HG02642 (cell line): ENCODE results near the gene STAT4.

Experiments used
- ATAC-seq: cut with Tn5 transposase; IDR thresholded peaks from one replicate; pipeline ENCODE4 v1.9.1; 2021; ENCODE audit warnings: mild to moderate bottlenecking; ENCODE audit not compliant: unreplicated experiment, poor library complexity

Gene STAT4

GRCh38 chr2:191176801-191177438, 26.1 kb upstream of the STAT4 start:
- ATAC-seq, result no peak

GRCh38 chr2:191176305-191176704, 25.5 kb upstream of the STAT4 start:
- ATAC-seq, result no peak

GRCh38 chr2:191174442-191174841, 23.6 kb upstream of the STAT4 start:
- no peak for ATAC-seq

- ATAC-seq, result no peak
These were observed 22.4 kb upstream of the STAT4 start for GRCh38 chr2:191173206-191173605.

GRCh38 chr2:191171708-191172355, 21.0 kb upstream of the STAT4 start:
- no peak for ATAC-seq

- ATAC-seq, result no peak
These were observed 20.5 kb upstream of the STAT4 start for GRCh38 chr2:191171286-191171685.

GRCh38 chr2:191170773-191171172, 20.0 kb upstream of the STAT4 start:
- ATAC-seq, result no peak

GRCh38 chr2:191170301-191170636, 19.5 kb upstream of the STAT4 start:
- ATAC-seq, result no peak

- no peak for ATAC-seq
These were observed 18.9 kb upstream of the STAT4 start for GRCh38 chr2:191169456-191170300.

GRCh38 chr2:191167766-191168165, 17.0 kb upstream of the STAT4 start:
- ATAC-seq, result no peak

- no peak for ATAC-seq
These were observed 16.1 kb upstream of the STAT4 start for GRCh38 chr2:191166756-191167445.

- ATAC-seq, result no peak
These were observed 15.4 kb upstream of the STAT4 start for GRCh38 chr2:191166111-191166755.

- peak; percentile 75 for ATAC-seq
These were observed 14.4 kb upstream of the STAT4 start for GRCh38 chr2:191165176-191165643.

- ATAC-seq, result no peak
These were observed 8.0 kb upstream of the STAT4 start for GRCh38 chr2:191158747-191159146.

- no peak for ATAC-seq
These were observed 7.4 kb upstream of the STAT4 start for GRCh38 chr2:191158193-191158592.

GRCh38 chr2:191155608-191156071, 4.8 kb upstream of the STAT4 start:
- ATAC-seq, result no peak

GRCh38 chr2:191153716-191154115, 2.9 kb upstream of the STAT4 start:
- ATAC-seq, result no peak

GRCh38 chr2:191152482-191153240, 1.9 kb upstream of the STAT4 start:
- no peak for ATAC-seq

- ATAC-seq, result peak; percentile 4
These were observed 537 bp upstream of the STAT4 start for GRCh38 chr2:191151331-191151730.
